HepG2 (cell line): ENCODE data around the gene SELENOT. TPM values are rescaled to one million over a fixed set of nuclear protein-coding genes. Genes with fewer than 3 reads are reported as not detected.
"Not testable (repeated sequence)": the region's sequence is repeated elsewhere in the genome, so short reads cannot be mapped to it uniquely, and the experiment has no call there.

Experiments used
- ATAC-seq: fragments of 200-7000 bp; cut with Tn5 transposase; 3 replicates; pipeline ENCODE4 v1.9.1; 2020; ENCODE audit warnings: mild to moderate bottlenecking, moderate library complexity
- BruUV-seq: library from RNA; stranded (reverse); fragments of 400-500 nt; replicated peaks from 2 replicates; lab custom pipeline; 2021; lab: Mats Ljungman, UMichigan
- CTCF ChIA-PET: fragments of 300-600 bp; formaldehyde crosslinking; extraction: SDS; loops from one replicate; lab custom pipeline; 2021; ENCODE audit warnings: low total read pairs, inconsistent platforms, low intra/inter-chr PET ratio; lab: Yijun Ruan, JAX
- POLR2A ChIA-PET: fragments of 350-600 bp; sonication (Branson Sonifier 250); formaldehyde crosslinking; loops from one replicate; lab custom pipeline; 2020; ENCODE audit warnings: antibody characterized with exemption, inconsistent platforms; lab: Yijun Ruan, JAX
- DNase-seq: peaks from one replicate; pipeline ENCODE4 v3.0.0-alpha.2; 2015; ENCODE audit warnings: low spot score
- FAIRE-seq: peaks from 3 replicates; lab custom pipeline; 2011; peaks lifted over from hg19 to GRCh38; lab: Jason Lieb, UNC
- H2AFZ ChIP-seq: one replicate; pipeline ENCODE4 v1.6.1; 2011; ENCODE audit warnings: low read length, inconsistent platforms
- H3K27ac ChIP-seq: fragments of 300-600 bp; 3 replicates; pipeline ENCODE4 v1.8.0; 2011; ENCODE audit warnings: mixed run types, mild to moderate bottlenecking, mixed read lengths, low read length, inconsistent platforms; ENCODE audit not compliant: insufficient read depth; ENCODE audit errors: extremely low read length
- H3K27me3 ChIP-seq, 2 experiments: fragments of 200-600 bp in 1 of 2; 2 replicates in 1 of 2; 3 replicates in 1 of 2; pipeline versions ENCODE4 v1.6.0 to v1.8.0; 2011; ENCODE audit warnings: low read length in 2 of 2, mild to moderate bottlenecking in 2 of 2, moderate library complexity in 2 of 2, inconsistent platforms in 1 of 2; ENCODE audit not compliant: insufficient read depth in 2 of 2, control insufficient read depth in 1 of 2
- H3K36me3 ChIP-seq, 2 experiments: fragments of 200-600 bp in 1 of 2; replicated peaks in 1 of 2; 2 replicates in 1 of 2; 3 replicates in 1 of 2; pipeline versions ENCODE4 v1.5.1 to v1.8.0; 2011; ENCODE audit warnings: low read length in 2 of 2, inconsistent platforms in 1 of 2; ENCODE audit not compliant: insufficient read depth in 2 of 2, control insufficient read depth in 1 of 2
- H3K4me1 ChIP-seq: 2 replicates; pipeline ENCODE4 v1.5.1; 2012; ENCODE audit warnings: low read length, inconsistent platforms; ENCODE audit not compliant: insufficient read depth
- H3K4me2 ChIP-seq: 2 replicates; pipeline ENCODE4 v1.6.0; 2011; ENCODE audit warnings: low read depth, low read length, inconsistent platforms
- H3K4me3 ChIP-seq, 3 experiments: fragments of 200-600 bp in 1 of 3; sonication (generic), shearing (Covaris generic) in 1 of 3; replicated peaks in 1 of 3; 2 replicates each; pipeline ENCODE4 v1.5.1; 2011 to 2016; ENCODE audit warnings: low read length in 3 of 3, inconsistent platforms in 2 of 3, low read depth in 2 of 3, mild to moderate bottlenecking in 2 of 3, control low read depth in 1 of 3, mixed read lengths in 1 of 3; ENCODE audit not compliant: insufficient read depth in 1 of 3
- H3K79me2 ChIP-seq: one replicate; pipeline ENCODE4 v1.6.1; 2011; ENCODE audit warnings: low read length, inconsistent platforms; ENCODE audit not compliant: insufficient read depth
- H3K9ac ChIP-seq: 2 replicates; pipeline ENCODE4 v1.6.0; 2011; ENCODE audit warnings: mild to moderate bottlenecking, low read depth, low read length, inconsistent platforms; ENCODE audit not compliant: insufficient read depth
- H3K9me3 ChIP-seq: 2 replicates; pipeline ENCODE4 v1.5.1; 2012; ENCODE audit warnings: mild to moderate bottlenecking, low read length
- H4K20me1 ChIP-seq: 2 replicates; pipeline ENCODE4 v1.6.0; 2011; ENCODE audit warnings: inconsistent platforms, mild to moderate bottlenecking, low read length, moderate library complexity; ENCODE audit not compliant: insufficient read depth
- NCOR1 ChIP-seq: fragments of 200-600 bp; sonication (generic); IDR thresholded peaks from 2 replicates; pipeline ENCODE4 v1.7.0; 2017; ENCODE audit warnings: antibody characterized with exemption, low read length, borderline replicate concordance
- WGBS: methylation state at CpG from one replicate; pipeline ENCODE4 v1.1.6; 2017; ENCODE audit warnings: low lambda C conversion rate; 5-methylcytosine and 5-hydroxymethylcytosine counted together
- in situ Hi-C: cut with HindIII; loops from 2 replicates; pipeline ENCODE4 v1.10.0; 2017; ENCODE audit warnings: low pct_unique_long_range_greater_than_20kb; ENCODE audit not compliant: extremely low pct_ligation_motif_present
- intact Hi-C: fragments of 100-400 bp; cut with micrococcal nuclease; formaldehyde crosslinking; loops from one replicate; pipeline ENCODE4 v1.10.0; 2022; ENCODE audit not compliant: unreplicated experiment
- polyA plus RNA-seq, 8 experiments: library from polyadenylated mRNA; depleted of rRNA in 3 of 8; stranded (reverse) in 7 of 8; unstranded in 1 of 8; fragments of >200 nt; fragmentation: Illumina TruSeq in 4 of 8; extraction: Trizol in 4 of 8; gene quantifications; 2 replicates each; pipeline versions ENCODE4 v1.2.1 to v1.2.3, GENCODE V29; 2011 to 2016; ENCODE audit warnings: low read depth in 4 of 8, missing spikeins in 1 of 8, mixed read lengths in 1 of 8; ENCODE audit not compliant: insufficient read depth in 1 of 8
- total RNA-seq, 5 experiments: library from RNA; depleted of rRNA; stranded (reverse); fragments of >200 nt; fragmentation: Illumina TruSeq; extraction: Trizol; gene quantifications; 2 replicates each; pipeline ENCODE4 v1.2.3, GENCODE V29; 2016; ENCODE audit warnings: low read depth in 1 of 5

The SELENOT gene
- total and polyA plus RNA-seq, 2 of the 13 experiments (the other 11 are each of a cell fraction or from before 2014, with no cell fraction given): 122 to 273 TPM

GRCh38 chr3:150620002-150620689 is 17.0 kb downstream of the SELENOT start:
- no TSS peak for BruUV-seq

GRCh38 chr3:150622955-150623354 is 19.8 kb downstream of the SELENOT start:
- H3K4me3 ChIP-seq, H3K9ac ChIP-seq, in situ Hi-C loops, ATAC-seq, H3K4me2 ChIP-seq, FAIRE-seq, DNase-seq, H3K27me3 ChIP-seq, H3K27ac ChIP-seq, H4K20me1 ChIP-seq, BruUV-seq, H3K9me3 ChIP-seq, CTCF ChIA-PET, POLR2A ChIA-PET, H2AFZ ChIP-seq: not testable (repeated sequence)
- intact Hi-C loops: loop anchor here (2.0 kb wide), 1 partner anchor 14 kb away; no protein-coding TSS in a partner anchor
- H3K79me2 ChIP-seq: peaks cover 32% of the 10 kb centered on the region
- peaks cover 3 to 25% of the 10 kb centered on the region in 2 experiments for H3K36me3 ChIP-seq
- H3K4me1 ChIP-seq: peaks cover 14% of the 10 kb centered on the region

More at GRCh38 chr3:150620002-150620689, 17.0 kb downstream of the SELENOT start:
- DNase-seq (no peak), FAIRE-seq (no peak), ATAC-seq (no peak)
- Histone ChIP-seq H3K27me3 (no peaks in the 10 kb centered on the region), H3K27ac (no peak overlapping the region), H2AFZ (no peak overlapping the region), H3K9ac (no peak overlapping the region), H3K79me2 (peaks cover 44% of the 10 kb centered on the region), H3K4me2 (no peak overlapping the region), H3K9me3 (no peaks in the 10 kb centered on the region), H4K20me1 (0 out of 2 replicates have a peak, but pooled peaks cover 4% of the 10 kb centered on the region), H3K36me3 (peaks cover 0 to 2% of the 10 kb centered on the region in 2 experiments; a peak in 4 of 5 replicates), H3K4me3 (no peak overlapping the region), H3K4me1 (peaks cover 14% of the 10 kb centered on the region)
- ChIA-PET CTCF (no interaction called here), POLR2A (no interaction called here)
- in situ Hi-C loops: no loop called here
- no peak for TF ChIP-seq NCOR1
- intact Hi-C loops: no loop called here
- 96% methylated on average over 7 of the region's 7 CpGs for WGBS
